Measurements from ENCODE around the gene SKP2. TPM values are rescaled to one million over a fixed set of nuclear protein-coding genes. Genes with fewer than 3 reads are reported as not detected.

Gene SKP2
- total RNA-seq, 2 donors from 2014 or later: 7.3 to 8.6 TPM

GRCh38 chr5:36155291-36155690 is 3.4 kb downstream of the SKP2 start:
- no peaks in the 10 kb centered on the region for H3K36me3 ChIP-seq (replicated peaks in 1 of 2; ENCODE audit: insufficient read depth in 1 of 2, low read depth in 2 of 2)
- TF ChIP-seq POLR2A (IDR thresholded peaks at IDR 0.05): no peak
- TF ChIP-seq CTCF (IDR thresholded peaks at IDR 0.05): no peak
- ATAC-seq: no peak
- DNase-seq: no peak
- H3K4me1 ChIP-seq: peaks cover 20% of the 10 kb centered on the region
- H3K27me3 ChIP-seq: no peaks in the 10 kb centered on the region
- H3K4me3 ChIP-seq: no peak overlapping the region
- no peak overlapping the region for H3K27ac ChIP-seq
- WGBS, 2 donors: 87 to 95% methylated on average over 7 of the region's 7 CpGs
- intact Hi-C loops (cut with DNase I): no loop called here
- H3K9me3 ChIP-seq: no peaks in the 10 kb centered on the region

- Histone ChIP-seq H3K27ac (no peak overlapping the region), H3K36me3 (replicated peaks in 1 of 2; ENCODE audit: insufficient read depth in 1 of 2, low read depth in 2 of 2) (no peaks in the 10 kb centered on the region), H3K4me1 (peaks cover 13% of the 10 kb centered on the region), H3K27me3 (no peaks in the 10 kb centered on the region), H3K9me3 (no peaks in the 10 kb centered on the region), H3K4me3 (no peak overlapping the region)
- ATAC-seq (no peak), DNase-seq (no peak)
- intact Hi-C loops (cut with DNase I): no loop called here
- TF ChIP-seq CTCF (IDR thresholded peaks at IDR 0.05) (no peak), POLR2A (IDR thresholded peaks at IDR 0.05) (no peak)
- 65 to 84% methylated on average over 4 of the region's 4 CpGs for WGBS, 2 donors
These were observed 4.2 kb downstream of the SKP2 start for GRCh38 chr5:36156121-36156601.

- intact Hi-C loops (cut with DNase I): no loop called here
- Histone ChIP-seq H3K27ac (no peak overlapping the region), H3K27me3 (no peaks in the 10 kb centered on the region), H3K36me3 (replicated peaks in 1 of 2; ENCODE audit: insufficient read depth in 1 of 2, low read depth in 2 of 2) (no peaks in the 10 kb centered on the region), H3K4me1 (peaks cover 13% of the 10 kb centered on the region), H3K9me3 (no peaks in the 10 kb centered on the region), H3K4me3 (no peak overlapping the region)
- DNase-seq: no peak
- TF ChIP-seq CTCF (IDR thresholded peaks at IDR 0.05): no peak
- no peak for TF ChIP-seq POLR2A (IDR thresholded peaks at IDR 0.05)
- 73 to 74% methylated on average over 1 of the region's 1 CpG for WGBS, 2 donors
- no peak for ATAC-seq
These were observed 4.7 kb downstream of the SKP2 start for GRCh38 chr5:36156619-36157018.

GRCh38 chr5:36158144-36158543 is 6.2 kb downstream of the SKP2 start:
- no peak for ATAC-seq
- WGBS, 2 donors: 63 to 79% methylated on average over 2 of the region's 2 CpGs
- no peaks in the 10 kb centered on the region for H3K9me3 ChIP-seq
- no peaks in the 10 kb centered on the region for H3K36me3 ChIP-seq (replicated peaks in 1 of 2; ENCODE audit: insufficient read depth in 1 of 2, low read depth in 2 of 2)
- intact Hi-C loops (cut with DNase I): no loop called here
- DNase-seq: no peak
- H3K4me3 ChIP-seq: no peak overlapping the region
- TF ChIP-seq POLR2A (IDR thresholded peaks at IDR 0.05): no peak
- no peak for TF ChIP-seq CTCF (IDR thresholded peaks at IDR 0.05)
- no peak overlapping the region for H3K27ac ChIP-seq
- H3K4me1 ChIP-seq: peaks cover 7% of the 10 kb centered on the region
- no peaks in the 10 kb centered on the region for H3K27me3 ChIP-seq

GRCh38 chr5:36160617-36161016 is 8.7 kb downstream of the SKP2 start:
- Histone ChIP-seq H3K36me3 (replicated peaks in 1 of 2; ENCODE audit: insufficient read depth in 1 of 2, low read depth in 2 of 2) (peaks cover 0 to 4% of the 10 kb centered on the region in 2 donors), H3K27ac (no peak overlapping the region), H3K9me3 (no peaks in the 10 kb centered on the region), H3K4me1 (no peaks in the 10 kb centered on the region), H3K27me3 (no peaks in the 10 kb centered on the region), H3K4me3 (no peak overlapping the region)
- TF ChIP-seq CTCF (IDR thresholded peaks at IDR 0.05) (no peak), POLR2A (IDR thresholded peaks at IDR 0.05) (no peak)
- WGBS, 2 donors: 75 to 96% methylated on average over 3 of the region's 3 CpGs
- intact Hi-C loops (cut with DNase I): no loop called here
- DNase-seq (no peak), ATAC-seq (no peak)
